ENCODE data around the gene PRKAA2.

- TF ChIP-seq, protein P1, sequence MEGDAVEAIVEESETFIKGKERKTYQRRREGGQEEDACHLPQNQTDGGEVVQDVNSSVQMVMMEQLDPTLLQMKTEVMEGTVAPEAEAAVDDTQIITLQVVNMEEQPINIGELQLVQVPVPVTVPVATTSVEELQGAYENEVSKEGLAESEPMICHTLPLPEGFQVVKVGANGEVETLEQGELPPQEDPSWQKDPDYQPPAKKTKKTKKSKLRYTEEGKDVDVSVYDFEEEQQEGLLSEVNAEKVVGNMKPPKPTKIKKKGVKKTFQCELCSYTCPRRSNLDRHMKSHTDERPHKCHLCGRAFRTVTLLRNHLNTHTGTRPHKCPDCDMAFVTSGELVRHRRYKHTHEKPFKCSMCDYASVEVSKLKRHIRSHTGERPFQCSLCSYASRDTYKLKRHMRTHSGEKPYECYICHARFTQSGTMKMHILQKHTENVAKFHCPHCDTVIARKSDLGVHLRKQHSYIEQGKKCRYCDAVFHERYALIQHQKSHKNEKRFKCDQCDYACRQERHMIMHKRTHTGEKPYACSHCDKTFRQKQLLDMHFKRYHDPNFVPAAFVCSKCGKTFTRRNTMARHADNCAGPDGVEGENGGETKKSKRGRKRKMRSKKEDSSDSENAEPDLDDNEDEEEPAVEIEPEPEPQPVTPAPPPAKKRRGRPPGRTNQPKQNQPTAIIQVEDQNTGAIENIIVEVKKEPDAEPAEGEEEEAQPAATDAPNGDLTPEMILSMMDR (IDR thresholded peaks at IDR 0.05; ENCODE audit: low read length), result no peak
- TF ChIP-seq EZH2 (IDR thresholded peaks at IDR 0.05; ENCODE audit: borderline replicate concordance, low read length), result no peak
Observed at GRCh38 chr1:56645677-56646305, 677 bp downstream of the PRKAA2 start.
